GM15510 (cell line): ENCODE results near the gene MYL5.

Experiments used
- POLR2A ChIP-seq: IDR thresholded peaks from 3 replicates; pipeline ENCODE4 v1.6.1; 2011; ENCODE audit warnings: borderline replicate concordance; ENCODE audit not compliant: insufficient read length; ENCODE audit errors: extremely low read depth

The MYL5 gene

DNA sequence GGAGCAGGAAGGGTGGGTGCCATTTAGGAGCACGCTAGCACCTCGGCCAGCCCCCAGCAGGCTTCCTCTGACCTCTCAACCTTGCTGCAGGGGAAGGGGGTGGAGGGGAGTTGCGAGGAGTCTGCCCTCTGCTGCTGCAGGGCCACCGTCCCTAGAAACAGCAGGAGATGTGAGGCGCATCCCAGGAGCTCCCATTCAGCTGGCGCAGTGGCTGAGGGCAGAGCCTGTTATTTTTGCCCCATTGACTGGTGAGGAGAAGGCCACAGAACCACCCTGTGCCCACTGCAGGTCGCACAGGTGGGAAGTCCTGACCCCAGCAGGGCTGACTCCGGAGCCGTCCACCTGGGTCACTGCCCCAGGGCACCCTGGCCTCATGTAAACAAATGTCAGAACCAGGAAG is 40.9 kb upstream of the MYL5 start:
- TF ChIP-seq POLR2A, result no peak

- TF ChIP-seq POLR2A, result no peak
These were observed 40.3 kb upstream of the MYL5 start for GRCh38 chr4:633976-634598.

DNA sequence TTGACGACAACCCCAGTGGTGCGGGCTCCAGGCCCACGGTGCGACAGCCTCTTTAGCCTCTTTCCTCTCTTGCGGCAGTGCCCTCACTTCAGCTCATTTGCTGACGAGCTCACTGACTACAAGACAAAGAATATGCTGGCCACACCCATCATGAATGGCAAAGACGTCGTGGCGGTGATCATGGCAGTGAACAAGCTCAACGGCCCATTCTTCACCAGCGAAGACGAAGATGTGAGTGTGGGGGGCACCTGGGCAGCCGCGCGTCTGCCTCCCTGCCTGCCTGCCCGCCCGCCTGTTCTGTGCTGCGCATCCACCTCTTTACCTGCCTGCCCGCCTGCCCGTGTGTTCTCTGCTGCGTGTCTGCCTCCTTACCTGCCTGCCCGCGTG is 39.8 kb upstream of the MYL5 start:
- TF ChIP-seq POLR2A, result no peak

DNA sequence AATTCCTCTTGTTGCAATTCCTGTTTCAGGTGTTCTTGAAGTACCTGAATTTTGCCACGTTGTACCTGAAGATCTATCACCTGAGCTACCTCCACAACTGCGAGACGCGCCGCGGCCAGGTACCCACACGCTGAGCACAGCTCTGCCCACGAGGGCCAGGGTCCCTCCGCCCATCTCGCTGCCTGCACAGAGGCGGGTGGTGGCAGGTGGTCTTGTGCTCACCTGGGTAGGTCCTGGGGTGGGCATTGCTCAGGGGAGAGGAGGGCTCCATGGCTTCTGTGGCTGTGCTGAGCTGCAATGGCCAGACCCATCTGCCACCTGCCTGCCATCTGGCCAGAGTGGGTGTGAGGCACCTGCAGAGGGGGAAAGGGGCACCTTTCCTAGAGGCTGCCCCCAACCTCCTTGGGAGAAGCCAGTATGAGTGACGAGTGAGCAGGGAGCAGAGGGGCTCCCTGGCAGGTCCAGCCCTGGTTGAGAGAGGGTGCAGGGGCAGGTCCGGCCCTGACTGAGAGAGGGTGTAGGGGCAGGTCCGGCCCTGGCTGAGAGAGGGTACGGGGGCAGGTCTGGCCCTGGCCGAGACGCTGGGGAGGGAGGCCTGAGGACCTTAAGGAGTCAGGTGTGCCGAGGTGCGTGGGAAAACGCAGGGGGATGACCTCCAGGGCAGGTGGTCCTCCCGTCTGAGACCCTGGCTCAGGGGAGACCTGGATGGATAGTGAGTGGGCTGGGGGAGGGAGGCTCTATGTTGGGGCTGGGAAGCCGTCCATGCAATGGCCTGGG is 38.3 kb upstream of the MYL5 start:
- no peak for TF ChIP-seq POLR2A

DNA sequence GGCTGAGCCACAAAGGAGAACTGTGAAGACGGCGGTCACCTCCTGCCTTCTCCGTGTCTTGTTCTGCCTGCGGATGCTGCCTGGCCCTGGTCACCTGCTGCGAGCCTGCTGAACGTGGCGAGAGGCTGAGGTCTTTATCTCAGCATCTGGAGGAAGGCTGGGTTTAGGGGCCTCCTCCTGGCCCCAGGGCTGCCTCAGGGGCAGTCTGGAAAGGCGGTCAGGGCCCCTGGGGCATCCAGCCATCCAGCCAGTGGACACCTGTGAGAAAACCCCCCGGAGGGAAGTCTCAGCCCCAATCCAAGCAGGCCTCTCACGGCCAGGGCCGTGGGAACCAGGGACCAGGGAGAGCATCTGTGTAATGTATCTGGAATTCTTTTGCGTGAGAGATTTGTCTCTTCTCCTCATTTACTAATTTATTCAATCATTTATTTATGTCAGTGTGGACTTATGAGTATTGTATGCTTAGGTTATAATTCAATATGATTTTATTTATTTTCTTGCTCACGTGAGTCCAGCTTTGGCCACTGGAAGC is 37.6 kb upstream of the MYL5 start:
- no peak for TF ChIP-seq POLR2A

GRCh38 chr4:637536-638280 is 36.6 kb upstream of the MYL5 start:
- no peak for TF ChIP-seq POLR2A

DNA sequence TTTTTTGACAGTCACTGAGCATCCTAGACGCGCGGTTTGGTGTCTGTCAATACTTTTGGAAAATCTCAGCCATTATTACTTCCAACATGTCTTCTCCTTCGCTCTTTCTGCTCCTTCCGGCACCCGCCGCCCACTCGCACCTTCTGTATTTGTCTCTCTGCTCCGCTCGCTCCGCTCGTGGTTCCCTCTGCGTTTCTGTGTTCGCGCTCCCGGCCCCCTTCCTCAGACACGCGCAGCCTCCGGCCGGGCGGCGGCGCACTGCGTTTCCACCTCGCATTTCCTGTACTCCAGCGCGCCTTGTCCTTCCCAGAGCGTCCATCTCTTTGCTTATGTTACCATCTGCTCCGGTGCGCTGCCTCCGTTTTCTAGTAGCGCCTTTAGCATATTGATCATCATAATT is 27.9 kb upstream of the MYL5 start:
- no peak for TF ChIP-seq POLR2A

GRCh38 chr4:647481-647880 is 26.9 kb upstream of the MYL5 start:
- no peak for TF ChIP-seq POLR2A

- no peak for TF ChIP-seq POLR2A
These were observed 25.6 kb upstream of the MYL5 start for GRCh38 chr4:648579-649292.

DNA sequence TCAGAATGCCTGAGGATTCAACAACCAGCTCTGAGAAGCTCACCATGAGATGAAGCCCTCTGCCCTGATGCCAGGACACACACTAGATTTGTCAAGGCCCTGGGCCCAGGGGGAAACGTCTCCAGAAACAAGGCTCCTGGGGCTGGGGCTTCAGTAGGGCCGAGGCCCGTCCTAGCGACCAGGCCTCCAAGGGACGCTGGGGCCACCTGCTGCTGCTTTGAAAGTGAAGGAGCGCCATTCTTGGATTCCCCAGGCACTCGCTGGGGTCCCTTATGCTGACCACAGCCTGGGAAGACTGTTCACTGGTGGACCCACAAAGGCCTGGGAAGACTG is 25.1 kb upstream of the MYL5 start:
- TF ChIP-seq POLR2A, result no peak

DNA sequence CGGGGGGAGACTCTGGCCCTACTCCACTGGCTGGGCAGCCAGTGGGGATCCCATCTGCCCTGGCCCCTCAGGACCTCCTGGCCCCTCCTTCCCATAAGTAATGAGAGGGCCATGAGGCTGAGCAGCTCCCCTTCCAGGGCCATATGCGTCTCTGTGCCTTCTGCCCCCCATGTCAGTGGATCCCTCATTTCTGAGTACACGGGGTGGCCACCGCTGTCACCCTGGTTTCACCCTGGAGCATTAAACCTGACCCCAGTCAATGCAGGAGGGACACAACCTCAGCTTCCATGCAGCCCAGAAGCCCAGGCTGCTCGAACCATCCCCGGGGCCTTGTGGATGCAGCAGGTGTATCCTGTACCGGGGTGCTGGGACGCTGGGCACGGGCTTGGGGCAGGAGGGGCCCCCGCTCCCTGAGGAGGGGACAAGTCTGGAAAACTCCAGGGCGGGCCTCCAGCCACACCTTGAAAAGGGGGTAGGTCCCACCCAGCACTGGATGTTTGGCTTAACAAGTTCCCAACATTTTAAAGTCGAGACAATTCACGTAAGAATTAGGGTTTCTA is 24.5 kb upstream of the MYL5 start:
- no peak for TF ChIP-seq POLR2A

GRCh38 chr4:650461-650860 is 23.9 kb upstream of the MYL5 start:
- TF ChIP-seq POLR2A, result no peak

DNA sequence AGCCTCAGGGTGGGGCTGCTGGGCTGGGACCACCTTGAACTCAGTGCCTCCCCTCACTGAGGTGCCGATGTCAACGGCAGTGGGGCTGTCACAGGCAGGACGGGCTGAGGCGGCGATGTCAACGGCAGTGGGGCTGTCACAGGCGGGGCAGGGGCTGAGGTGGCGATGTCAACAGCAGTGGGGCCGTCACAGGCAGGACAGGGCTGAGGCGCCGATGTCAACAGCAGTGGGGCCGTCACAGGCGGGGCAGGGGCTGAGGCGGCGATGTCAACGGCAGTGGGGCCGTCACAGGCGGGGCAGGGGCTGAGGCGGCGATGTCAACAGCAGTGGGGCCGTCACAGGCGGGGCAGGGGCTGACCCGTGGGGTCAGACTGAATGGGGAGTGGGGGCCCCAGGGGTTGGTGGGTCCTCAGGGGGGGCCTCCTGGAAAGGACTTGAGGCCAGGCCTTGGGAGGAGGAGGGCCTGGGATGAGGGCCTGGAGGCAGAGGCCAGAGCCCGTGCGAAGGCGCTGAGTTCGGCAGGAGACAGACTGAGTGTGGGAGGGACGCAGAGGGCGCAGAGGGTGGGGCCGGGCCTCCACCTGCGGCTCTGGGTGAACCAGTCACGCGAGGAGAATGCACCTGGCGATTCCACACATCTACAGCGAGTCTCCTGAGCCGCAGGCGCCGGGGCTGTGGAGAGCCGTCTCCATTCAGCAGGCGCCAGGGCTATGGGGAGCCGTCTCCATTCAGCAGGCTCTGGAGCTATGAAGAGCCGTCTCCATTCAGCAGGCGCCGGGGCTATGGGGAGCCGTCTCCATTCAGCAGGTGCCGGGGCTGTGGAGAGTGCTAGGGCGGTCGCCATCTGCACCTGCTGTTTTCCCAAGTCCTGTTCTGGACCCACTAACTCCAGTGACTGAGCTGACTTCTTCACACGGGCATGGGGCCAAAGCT is 23.1 kb upstream of the MYL5 start:
- no peak for TF ChIP-seq POLR2A

- no peak for TF ChIP-seq POLR2A
These were observed 22.3 kb upstream of the MYL5 start for GRCh38 chr4:651884-652642.
